CD4-positive, alpha-beta memory T cell (primary cell): ENCODE results near the gene NSUN7. TPM values are rescaled to one million over a fixed set of nuclear protein-coding genes. Genes with fewer than 3 reads are reported as not detected.

ENCODE experiments used
- CTCF ChIA-PET: fragments of 350-600 bp; sonication (Branson Sonifier 250); formaldehyde crosslinking; loops from one replicate; lab custom pipeline; 2021; ENCODE audit warnings: inconsistent platforms; ENCODE audit not compliant: partially characterized antibody; lab: Charles Lee
- POLR2A ChIA-PET: fragments of 350-600 bp; sonication (Branson Sonifier 250); formaldehyde crosslinking; loops from one replicate; lab custom pipeline; 2021; ENCODE audit not compliant: partially characterized antibody; lab: Charles Lee
- DNase-seq, 5 donors: peaks; one replicate each; pipeline versions ENCODE4 v3.0.0 to v3.0.0-alpha.2; 2020 to 2022; ENCODE audit warnings: mixed read lengths in 1 of 5
- H3K27ac ChIP-seq: one replicate; pipeline ENCODE4 v1.7.0; 2013; ENCODE audit warnings: low read depth, low read length
- H3K27me3 ChIP-seq: 2 replicates; pipeline ENCODE4 v1.7.0; 2013; ENCODE audit warnings: mild to moderate bottlenecking, low read length, moderate library complexity; ENCODE audit not compliant: insufficient read depth
- H3K36me3 ChIP-seq: 2 replicates; pipeline ENCODE4 v1.7.0; 2013; ENCODE audit warnings: mild to moderate bottlenecking, low read length, moderate library complexity; ENCODE audit not compliant: insufficient read depth
- H3K4me1 ChIP-seq: 2 replicates; pipeline ENCODE4 v1.7.0; 2013; ENCODE audit warnings: mild to moderate bottlenecking, low read length, moderate library complexity; ENCODE audit not compliant: insufficient read depth
- H3K4me3 ChIP-seq, 2 donors: one replicate each; pipeline ENCODE4 v1.7.0; 2013; ENCODE audit warnings: low read length in 2 of 2, mild to moderate bottlenecking in 1 of 2
- H3K9me3 ChIP-seq, 2 donors: one replicate each; pipeline ENCODE4 v1.7.0; 2013; ENCODE audit warnings: low read length in 2 of 2, control low read depth in 1 of 2; ENCODE audit not compliant: control insufficient read depth in 1 of 2
- H3K27ac Mint-ChIP-seq, 7 donors: one replicate each; pipeline ENCODE4 v1.8.0; 2020 to 2021; ENCODE audit warnings: mixed read lengths in 7 of 7, mild to moderate bottlenecking in 6 of 7, inconsistent platforms in 3 of 7, moderate library complexity in 3 of 7
- H3K27me3 Mint-ChIP-seq, 2 donors: one replicate each; pipeline ENCODE4 v1.8.0; 2020 to 2021; ENCODE audit warnings: mixed read lengths in 2 of 2
- H3K36me3 Mint-ChIP-seq, 2 donors: one replicate each; pipeline ENCODE4 v1.8.0; 2020 to 2021; ENCODE audit warnings: mixed read lengths in 2 of 2, inconsistent platforms in 1 of 2, mild to moderate bottlenecking in 1 of 2
- H3K4me1 Mint-ChIP-seq, 4 donors: one replicate each; pipeline ENCODE4 v1.8.0; 2020 to 2021; ENCODE audit warnings: mixed read lengths in 4 of 4, mild to moderate bottlenecking in 1 of 4
- H3K4me3 Mint-ChIP-seq, 8 donors: one replicate each; pipeline ENCODE4 v1.8.0; 2020 to 2021; ENCODE audit warnings: mixed read lengths in 8 of 8, mild to moderate bottlenecking in 7 of 8, moderate library complexity in 6 of 8, inconsistent platforms in 3 of 8
- H3K9me3 Mint-ChIP-seq, 8 donors: one replicate each; pipeline ENCODE4 v1.8.0; 2020 to 2021; ENCODE audit warnings: mixed read lengths in 8 of 8, mild to moderate bottlenecking in 5 of 8, inconsistent platforms in 3 of 8, moderate library complexity in 1 of 8
- intact Hi-C: fragments of 100-400 bp; cut with micrococcal nuclease; formaldehyde crosslinking; loops from one replicate; pipeline ENCODE4 v1.15.1; 2023
- polyA plus RNA-seq, 2 donors: library from polyadenylated mRNA; unstranded; fragments of 300-500 nt; fragmentation: Illumina TruSeq; gene quantifications; one replicate each; pipeline ENCODE4 v1.2.3, GENCODE V29; 2021
- total RNA-seq, 2 experiments: library from RNA; stranded (reverse); gene quantifications; one replicate each; pipeline ENCODE4 v1.2.3, GENCODE V29; 2021

NSUN7 gene
- total and polyA plus RNA-seq, 4 experiments from 2014 or later: not detected

DNA sequence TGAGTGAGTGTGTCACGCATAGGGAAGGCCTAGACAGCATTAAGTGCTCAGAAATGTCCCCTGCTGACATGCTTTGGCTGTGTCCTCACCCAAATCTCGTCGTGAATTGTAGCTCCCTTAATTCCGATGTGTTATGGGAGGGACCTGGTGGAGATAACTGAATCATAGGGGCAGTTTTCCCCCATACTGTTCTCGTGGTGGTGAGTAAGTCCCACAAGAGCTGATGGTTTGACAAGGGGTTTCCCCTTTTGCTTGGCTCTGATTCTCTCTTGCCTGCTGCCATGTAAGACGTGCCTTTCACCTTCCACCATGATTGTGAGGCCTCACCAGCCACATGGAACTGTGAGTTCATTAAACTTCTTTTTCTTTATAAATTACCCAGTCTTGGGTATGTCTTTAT lies 78.0 kb downstream of the NSUN7 start:
- Mint-ChIP-seq H3K27ac (no peak overlapping the region), H3K27me3 (peaks cover 3 to 4% of the 10 kb centered on the region in 2 donors)

DNA sequence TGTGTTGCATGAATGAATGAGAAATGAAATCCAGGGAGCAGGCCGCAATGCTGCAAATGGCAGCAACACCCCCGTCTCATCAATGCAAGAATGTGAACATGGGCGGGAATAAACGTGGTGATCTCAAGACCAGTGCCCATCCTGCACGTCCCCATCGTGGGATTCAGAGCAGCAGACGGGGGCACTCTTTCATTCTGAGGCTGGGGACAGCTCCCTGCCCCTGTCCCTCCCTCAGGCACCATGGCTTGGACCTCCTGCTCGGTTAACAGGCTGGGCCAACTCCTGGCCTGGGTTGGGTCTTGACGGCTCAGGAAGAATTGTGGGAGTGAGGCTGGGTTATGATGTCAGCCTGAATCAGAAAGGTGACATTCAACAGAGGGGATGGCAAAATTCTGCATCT lies 78.9 kb downstream of the NSUN7 start:
- no peaks in the 10 kb centered on the region for H3K36me3 Mint-ChIP-seq
- H3K9me3 Mint-ChIP-seq: peaks cover 0 to 6% (median 0%) of the 10 kb centered on the region in 8 donors
- H3K27ac Mint-ChIP-seq: no peak overlapping the region
- ChIA-PET CTCF (interaction anchor here (1.2 kb wide), 1 partner anchor 12 kb away, joined by 3 read pairs; no protein-coding TSS in a partner anchor), POLR2A (no interaction called here)
- peaks cover 3 to 4% of the 10 kb centered on the region in 2 donors for H3K27me3 Mint-ChIP-seq
- intact Hi-C loops: no loop called here
- H3K4me3 Mint-ChIP-seq: no peak overlapping the region
- H3K36me3 ChIP-seq: no peaks in the 10 kb centered on the region
- DNase-seq: no peak
- no peak overlapping the region for H3K27ac ChIP-seq
- H3K9me3 ChIP-seq: no peaks in the 10 kb centered on the region
- no peaks in the 10 kb centered on the region for H3K4me1 ChIP-seq
- peaks cover 0 to 2% (median 1%) of the 10 kb centered on the region in 4 donors for H3K4me1 Mint-ChIP-seq
- H3K27me3 ChIP-seq: no peaks in the 10 kb centered on the region
- no peak overlapping the region for H3K4me3 ChIP-seq

More for the DNA sequence above, 78.0 kb downstream of the NSUN7 start:
- no peaks in the 10 kb centered on the region for H3K4me1 ChIP-seq
- peaks cover 0 to 2% (median 1%) of the 10 kb centered on the region in 4 donors for H3K4me1 Mint-ChIP-seq
- H3K4me3 Mint-ChIP-seq: no peak overlapping the region
- no peak overlapping the region for H3K27ac ChIP-seq
- H3K9me3 Mint-ChIP-seq: peaks cover 0 to 6% (median 0%) of the 10 kb centered on the region in 8 donors
- no peak overlapping the region for H3K4me3 ChIP-seq
- ChIA-PET POLR2A (no interaction called here), CTCF (no interaction called here)
- H3K9me3 ChIP-seq: no peaks in the 10 kb centered on the region
- H3K36me3 Mint-ChIP-seq: no peaks in the 10 kb centered on the region
- H3K36me3 ChIP-seq: no peaks in the 10 kb centered on the region
- no peak for DNase-seq
- intact Hi-C loops: no loop called here
- no peaks in the 10 kb centered on the region for H3K27me3 ChIP-seq

DNA sequence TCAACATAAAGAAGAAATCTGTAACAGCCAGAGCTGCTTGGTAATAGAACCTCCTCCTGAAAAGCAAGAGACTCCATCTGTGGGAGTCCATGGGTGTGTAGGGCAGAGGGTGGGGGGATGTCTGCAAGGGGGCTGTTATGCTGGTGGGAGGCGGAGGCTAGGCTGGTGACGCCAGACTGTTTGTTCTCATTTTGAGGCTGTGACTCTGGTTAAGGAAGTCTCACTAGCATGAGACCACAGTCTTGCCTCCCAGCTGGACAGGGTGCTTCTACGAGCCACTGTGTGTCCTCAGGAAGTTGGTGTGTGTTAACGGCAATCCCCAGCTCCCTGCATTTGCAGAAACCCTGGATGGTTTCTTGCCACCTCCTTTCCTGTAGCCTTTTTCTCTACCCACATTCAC lies 79.8 kb downstream of the NSUN7 start:
- no peak overlapping the region for H3K4me3 ChIP-seq
- no peak overlapping the region for H3K27ac ChIP-seq
- no peaks in the 10 kb centered on the region for H3K9me3 ChIP-seq
- H3K4me3 Mint-ChIP-seq: no peak overlapping the region
- H3K4me1 Mint-ChIP-seq: peaks cover 0 to 2% (median 1%) of the 10 kb centered on the region in 4 donors
- ChIA-PET CTCF (no interaction called here), POLR2A (interaction anchor here (0.6 kb wide), 1 partner anchor 104 kb away, joined by 5 read pairs; no protein-coding TSS in a partner anchor)
- no peaks in the 10 kb centered on the region for H3K36me3 Mint-ChIP-seq
- H3K9me3 Mint-ChIP-seq: peaks cover 0 to 6% (median 0%) of the 10 kb centered on the region in 8 donors
- H3K36me3 ChIP-seq: no peaks in the 10 kb centered on the region
- DNase-seq: no peak
- H3K4me1 ChIP-seq: no peaks in the 10 kb centered on the region
- H3K27me3 Mint-ChIP-seq: peaks cover 3 to 4% of the 10 kb centered on the region in 2 donors
- intact Hi-C loops: no loop called here
- H3K27ac Mint-ChIP-seq: no peak overlapping the region
- no peaks in the 10 kb centered on the region for H3K27me3 ChIP-seq

DNA sequence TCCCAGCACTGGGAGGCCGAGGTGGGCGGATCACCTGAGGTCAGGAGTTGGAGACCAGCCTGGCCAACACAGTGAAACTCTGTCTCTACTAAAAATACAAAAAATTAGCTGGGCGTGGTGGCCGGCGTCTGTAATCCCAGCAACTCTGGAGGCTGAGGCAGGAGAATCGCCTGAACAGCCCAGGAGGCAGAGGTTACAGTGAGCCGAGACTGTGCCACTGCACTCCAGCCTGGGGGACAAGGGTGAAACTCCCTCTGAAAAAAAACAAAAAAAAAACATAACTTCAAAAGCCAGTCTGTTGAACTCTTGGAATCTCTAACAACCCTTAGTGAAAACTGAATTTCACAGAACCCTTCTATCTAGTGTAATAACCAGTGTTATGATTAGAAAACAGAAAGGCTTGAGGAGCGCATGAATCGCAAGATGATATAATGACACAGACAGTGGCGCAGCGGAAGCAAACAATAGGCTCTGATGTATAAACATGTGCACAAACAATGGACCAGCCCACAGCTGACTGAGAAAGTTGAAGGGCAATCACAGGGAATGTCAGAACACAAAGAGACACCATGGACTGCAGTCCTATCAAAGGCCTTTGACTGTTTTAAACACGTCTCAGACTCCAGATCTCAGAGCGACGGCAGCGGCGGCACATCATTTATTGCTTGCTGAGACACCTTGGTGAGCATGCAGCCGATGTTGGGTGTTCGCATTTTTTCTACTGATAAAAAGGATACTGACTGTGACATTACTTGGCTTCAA lies 81.6 kb downstream of the NSUN7 start:
- CTCF ChIA-PET: interaction anchor here (0.9 to 1.5 kb wide), 3 partner anchors 9 to 18 kb away, joined by 4 to 11 read pairs (median 4); no protein-coding TSS in a partner anchor
- no peak overlapping the region for H3K27ac ChIP-seq

DNA sequence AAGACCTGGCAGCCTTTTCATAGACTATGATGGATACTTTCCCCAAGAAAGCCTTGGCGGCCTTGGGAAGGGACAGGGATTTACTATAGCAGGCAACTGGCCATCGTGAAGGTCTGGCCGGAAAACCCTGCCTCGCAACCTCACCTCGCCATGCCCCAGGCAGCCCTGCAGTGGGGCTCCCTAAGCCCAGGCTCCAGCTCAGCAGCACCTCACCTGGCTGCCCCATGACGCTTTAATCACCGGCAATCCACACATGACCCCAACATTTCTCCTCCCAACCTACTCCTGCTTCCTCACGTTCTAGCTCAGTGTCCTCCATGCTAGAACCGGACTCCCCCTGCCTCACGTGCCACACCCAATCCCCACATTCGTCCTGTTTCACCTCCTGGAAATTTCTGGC lies 82.4 kb downstream of the NSUN7 start:
- Histone ChIP-seq H3K36me3 (no peaks in the 10 kb centered on the region), H3K4me3 (no peak overlapping the region), H3K27me3 (no peaks in the 10 kb centered on the region), H3K9me3 (no peaks in the 10 kb centered on the region), H3K4me1 (no peaks in the 10 kb centered on the region), H3K27ac (no peak overlapping the region)
- no peak for DNase-seq
- intact Hi-C loops: no loop called here
- no peaks in the 10 kb centered on the region for H3K36me3 Mint-ChIP-seq
- H3K4me3 Mint-ChIP-seq: no peak overlapping the region
- ChIA-PET POLR2A (no interaction called here), CTCF (no interaction called here)
- peaks cover 0 to 6% (median 0%) of the 10 kb centered on the region in 8 donors for H3K9me3 Mint-ChIP-seq
- H3K27ac Mint-ChIP-seq: no peak overlapping the region
- H3K27me3 Mint-ChIP-seq: peaks cover 3 to 4% of the 10 kb centered on the region in 2 donors
- no peaks in the 10 kb centered on the region for H3K4me1 Mint-ChIP-seq

More for the DNA sequence above, 81.6 kb downstream of the NSUN7 start:
- H3K27ac Mint-ChIP-seq: no peak overlapping the region
- intact Hi-C loops: no loop called here
- no peaks in the 10 kb centered on the region for H3K36me3 Mint-ChIP-seq
- no peak overlapping the region for H3K4me3 Mint-ChIP-seq
- no peak overlapping the region for H3K4me3 ChIP-seq
- POLR2A ChIA-PET: no interaction called here
- H3K4me1 ChIP-seq: no peaks in the 10 kb centered on the region
- H3K9me3 Mint-ChIP-seq: peaks cover 0 to 6% (median 0%) of the 10 kb centered on the region in 8 donors
- DNase-seq: no peak
- H3K9me3 ChIP-seq: no peaks in the 10 kb centered on the region
- peaks cover 3 to 4% of the 10 kb centered on the region in 2 donors for H3K27me3 Mint-ChIP-seq
- H3K27me3 ChIP-seq: no peaks in the 10 kb centered on the region
- H3K4me1 Mint-ChIP-seq: no peaks in the 10 kb centered on the region
- no peaks in the 10 kb centered on the region for H3K36me3 ChIP-seq

DNA sequence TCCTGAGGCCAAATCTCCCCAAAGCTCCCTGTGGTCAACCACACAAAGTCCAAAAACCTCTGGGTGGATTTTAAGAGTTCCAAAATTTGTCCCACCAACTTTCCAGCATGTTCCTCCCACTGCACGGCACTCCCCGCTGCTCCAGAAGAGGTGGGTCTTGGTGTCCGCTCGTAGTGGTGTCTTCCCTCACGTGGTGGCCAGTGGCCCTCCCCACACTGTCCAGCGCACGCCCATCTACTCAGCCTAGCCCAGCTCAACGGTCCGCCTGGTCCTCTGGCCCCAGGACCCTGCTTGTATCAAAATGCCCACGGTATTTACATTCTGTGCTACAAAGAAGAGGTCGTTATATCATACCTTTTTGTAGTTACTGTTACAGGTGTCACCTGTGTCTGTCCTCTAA lies 83.5 kb downstream of the NSUN7 start:
- H3K9me3 Mint-ChIP-seq: peaks cover 0 to 2% (median 0%) of the 10 kb centered on the region in 8 donors
- POLR2A ChIA-PET: no interaction called here

DNA sequence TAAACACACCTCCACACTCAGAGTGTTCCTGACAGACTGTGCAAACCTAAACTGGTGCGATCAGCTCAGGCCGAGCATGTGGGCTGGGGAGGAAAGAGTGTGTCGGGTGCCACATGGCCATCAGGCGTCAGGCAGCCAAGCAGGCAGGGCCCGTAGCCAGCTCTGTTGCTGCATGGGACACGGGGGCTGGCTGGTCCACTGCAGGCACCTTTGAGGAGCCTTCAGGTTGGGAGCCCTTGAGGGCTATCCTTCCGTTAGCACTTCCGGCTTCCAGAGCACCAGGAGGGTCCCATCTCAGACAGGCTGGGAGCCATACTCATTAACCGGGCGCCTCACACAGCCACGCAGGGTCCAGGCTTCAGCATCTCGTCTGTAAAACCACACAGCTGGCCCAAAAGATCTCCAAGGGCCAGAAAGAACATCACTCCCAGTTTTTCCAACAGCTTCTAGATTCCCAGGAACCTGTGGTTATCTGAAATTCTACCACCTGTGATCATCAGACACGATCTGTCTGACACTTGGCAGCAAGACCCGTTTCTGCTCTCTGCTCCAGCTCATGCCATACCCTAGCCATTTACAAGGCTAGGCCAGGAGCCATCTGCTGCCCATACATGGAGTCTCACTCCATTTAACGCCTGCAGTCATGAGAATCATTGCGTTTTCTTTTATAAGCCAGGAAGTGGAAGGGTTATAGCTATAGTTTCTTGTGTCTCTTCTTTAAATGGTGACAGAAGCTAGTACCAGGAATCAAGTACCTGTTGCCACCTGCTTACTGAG lies 87.5 kb downstream of the NSUN7 start:
- Histone ChIP-seq H3K9me3 (no peaks in the 10 kb centered on the region), H3K4me3 (no peak overlapping the region), H3K27me3 (no peaks in the 10 kb centered on the region), H3K4me1 (no peaks in the 10 kb centered on the region), H3K27ac (no peak overlapping the region), H3K36me3 (no peaks in the 10 kb centered on the region)
- no peaks in the 10 kb centered on the region for H3K36me3 Mint-ChIP-seq
- H3K4me3 Mint-ChIP-seq: no peak overlapping the region
- no peaks in the 10 kb centered on the region for H3K4me1 Mint-ChIP-seq
- ChIA-PET CTCF (no interaction called here), POLR2A (no interaction called here)
- DNase-seq: no peak
- intact Hi-C loops: no loop called here
- H3K27me3 Mint-ChIP-seq: peaks cover 5 to 10% of the 10 kb centered on the region in 2 donors
- H3K9me3 Mint-ChIP-seq: no peaks in the 10 kb centered on the region
- H3K27ac Mint-ChIP-seq: no peak overlapping the region

More for the DNA sequence above, 83.5 kb downstream of the NSUN7 start:
- no peak overlapping the region for H3K27ac ChIP-seq
- Mint-ChIP-seq H3K27ac (no peak overlapping the region), H3K4me1 (no peaks in the 10 kb centered on the region), H3K27me3 (peaks cover 3 to 4% of the 10 kb centered on the region in 2 donors), H3K4me3 (no peak overlapping the region), H3K36me3 (no peaks in the 10 kb centered on the region)
- no peaks in the 10 kb centered on the region for H3K36me3 ChIP-seq
- no peaks in the 10 kb centered on the region for H3K9me3 ChIP-seq
- no peaks in the 10 kb centered on the region for H3K27me3 ChIP-seq
- CTCF ChIA-PET: no interaction called here
- intact Hi-C loops: no loop called here
- no peak for DNase-seq
- H3K4me3 ChIP-seq: no peak overlapping the region
- H3K4me1 ChIP-seq: no peaks in the 10 kb centered on the region
